Panc1 (cell line): ENCODE results near the gene SPRED2. TPM values are rescaled to one million over a fixed set of nuclear protein-coding genes. Genes with fewer than 3 reads are reported as not detected.

Source experiments
- ATAC-seq: fragments of 200-7000 bp; cut with Tn5 transposase; 2 replicates; pipeline ENCODE4 v1.9.1; 2020; ENCODE audit warnings: mild to moderate bottlenecking, moderate library complexity
- BruUV-seq: library from RNA; stranded (reverse); fragments of 400-500 nt; replicated peaks from 2 replicates; lab custom pipeline; 2021; lab: Mats Ljungman, UMichigan
- CTCF ChIA-PET: fragments of 300-600 bp; sonication (Branson Sonifier 250); formaldehyde crosslinking; loops from one replicate; lab custom pipeline; 2022; ENCODE audit warnings: antibody characterized with exemption; lab: Charles Lee
- POLR2A ChIA-PET: fragments of 300-600 bp; sonication (Branson Sonifier 250); formaldehyde crosslinking; loops from one replicate; lab custom pipeline; 2022; ENCODE audit warnings: antibody characterized with exemption; lab: Charles Lee
- DNase-seq: peaks from one replicate; pipeline ENCODE4 v3.0.0-alpha.2; 2010; ENCODE audit warnings: low read depth, low spot score
- H3K27ac ChIP-seq: 2 replicates; pipeline ENCODE4 v1.5.1; 2011; ENCODE audit warnings: mild to moderate bottlenecking, low read length, inconsistent platforms
- H3K27me3 ChIP-seq: fragments of 200-500 bp; sonication (Bioruptor generic); 2 replicates; pipeline ENCODE4 v1.6.0; 2014; ENCODE audit warnings: low read length, inconsistent platforms; ENCODE audit not compliant: control insufficient read depth, insufficient read depth
- H3K36me3 ChIP-seq: fragments of 200-500 bp; sonication (Bioruptor generic); 2 replicates; pipeline ENCODE4 v1.5.1; 2014; ENCODE audit warnings: inconsistent platforms, mild to moderate bottlenecking, low read length, moderate library complexity; ENCODE audit not compliant: control insufficient read depth, insufficient read depth
- H3K4me1 ChIP-seq: 2 replicates; pipeline ENCODE4 v1.5.1; 2011; ENCODE audit warnings: inconsistent platforms, mild to moderate bottlenecking, low read length, moderate library complexity; ENCODE audit not compliant: control insufficient read depth, insufficient read depth
- H3K4me3 ChIP-seq, 2 experiments: 2 replicates each; pipeline ENCODE4 v1.5.1; 2011 to 2012; ENCODE audit warnings: low read depth in 2 of 2, low read length in 2 of 2, mild to moderate bottlenecking in 2 of 2, inconsistent platforms in 1 of 2, moderate library complexity in 1 of 2
- H3K9me3 ChIP-seq: fragments of 200-500 bp; sonication (Bioruptor generic); 2 replicates; pipeline ENCODE4 v1.5.1; 2014; ENCODE audit warnings: low read depth, mild to moderate bottlenecking, inconsistent platforms, low read length, moderate library complexity; ENCODE audit not compliant: control insufficient read depth, insufficient read depth
- POLR2AphosphoS5 ChIP-seq: IDR thresholded peaks from 2 replicates; pipeline ENCODE4 v1.6.1; 2012; ENCODE audit warnings: mild to moderate bottlenecking, low read depth, low read length, moderate library complexity
- SIN3A ChIP-seq: IDR thresholded peaks from 2 replicates; pipeline ENCODE4 v1.6.1; 2012; ENCODE audit warnings: low read depth, mild to moderate bottlenecking, low read length, moderate library complexity, borderline replicate concordance; ENCODE audit not compliant: insufficient read depth
- TCF7L2 ChIP-seq: IDR thresholded peaks from 2 replicates; pipeline ENCODE4 v1.6.1; 2011; ENCODE audit warnings: mild to moderate bottlenecking, low read depth, low read length, inconsistent platforms
- in situ Hi-C: cut with HindIII; loops from 2 replicates; pipeline ENCODE4 v1.10.0; 2016; ENCODE audit warnings: low sequenced_read_pairs, low pct_unique_long_range_greater_than_20kb
- intact Hi-C: fragments of 100-400 bp; cut with micrococcal nuclease; formaldehyde crosslinking; loops from one replicate; pipeline ENCODE4 v1.10.0; 2022; ENCODE audit not compliant: unreplicated experiment
- total RNA-seq: library from RNA; stranded (reverse); gene quantifications from one replicate; pipeline ENCODE4 v1.2.1, GENCODE V29; 2021; ENCODE audit not compliant: unreplicated experiment
- TF ChIP-seq, protein P1 (sequence below): fragments of 450-650 bp; IDR thresholded peaks from 2 replicates; pipeline ENCODE4 v1.5.1; 2017; ENCODE audit warnings: mild to moderate bottlenecking
- TF ChIP-seq, protein P2 (sequence below), 2 experiments: IDR thresholded peaks; 2 replicates each; pipeline ENCODE4 v1.6.1; 2011 to 2012; ENCODE audit warnings: low read depth in 2 of 2, control low read depth in 1 of 2, low read length in 1 of 2, mild to moderate bottlenecking in 1 of 2, moderate library complexity in 1 of 2; ENCODE audit not compliant: insufficient read depth in 1 of 2

SPRED2 gene
- total RNA-seq, 1 experiment from 2014 or later, result 60.1 TPM

GRCh38 chr2:65355186-65355831 lies 77.1 kb downstream of the SPRED2 start:
- intact Hi-C loops (loop anchor here (10.0 kb wide), 1 partner anchor 199 kb away; no protein-coding TSS in a partner anchor), in situ Hi-C loops (no loop called here)
- CTCF ChIA-PET, result no interaction called here
- no peak overlapping the region for H3K4me3 ChIP-seq
- 0 out of 2 replicates have a peak overlapping the region, but pooled peaks have one; percentile 10 for H3K27ac ChIP-seq
- POLR2A ChIA-PET, result no interaction called here
- no TSS peak for BruUV-seq
- no peak for DNase-seq
- no peak for ATAC-seq
- no peaks in the 10 kb centered on the region for H3K9me3 ChIP-seq
- peaks cover 91% of the 10 kb centered on the region for H3K4me1 ChIP-seq
- no peaks in the 10 kb centered on the region for H3K36me3 ChIP-seq
- TF ChIP-seq TCF7L2, result no peak
- TF ChIP-seq, protein P1, sequence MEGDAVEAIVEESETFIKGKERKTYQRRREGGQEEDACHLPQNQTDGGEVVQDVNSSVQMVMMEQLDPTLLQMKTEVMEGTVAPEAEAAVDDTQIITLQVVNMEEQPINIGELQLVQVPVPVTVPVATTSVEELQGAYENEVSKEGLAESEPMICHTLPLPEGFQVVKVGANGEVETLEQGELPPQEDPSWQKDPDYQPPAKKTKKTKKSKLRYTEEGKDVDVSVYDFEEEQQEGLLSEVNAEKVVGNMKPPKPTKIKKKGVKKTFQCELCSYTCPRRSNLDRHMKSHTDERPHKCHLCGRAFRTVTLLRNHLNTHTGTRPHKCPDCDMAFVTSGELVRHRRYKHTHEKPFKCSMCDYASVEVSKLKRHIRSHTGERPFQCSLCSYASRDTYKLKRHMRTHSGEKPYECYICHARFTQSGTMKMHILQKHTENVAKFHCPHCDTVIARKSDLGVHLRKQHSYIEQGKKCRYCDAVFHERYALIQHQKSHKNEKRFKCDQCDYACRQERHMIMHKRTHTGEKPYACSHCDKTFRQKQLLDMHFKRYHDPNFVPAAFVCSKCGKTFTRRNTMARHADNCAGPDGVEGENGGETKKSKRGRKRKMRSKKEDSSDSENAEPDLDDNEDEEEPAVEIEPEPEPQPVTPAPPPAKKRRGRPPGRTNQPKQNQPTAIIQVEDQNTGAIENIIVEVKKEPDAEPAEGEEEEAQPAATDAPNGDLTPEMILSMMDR, result no peak
- no peak for TF ChIP-seq SIN3A
- TF ChIP-seq POLR2AphosphoS5, result no peak
- TF ChIP-seq, protein P2, sequence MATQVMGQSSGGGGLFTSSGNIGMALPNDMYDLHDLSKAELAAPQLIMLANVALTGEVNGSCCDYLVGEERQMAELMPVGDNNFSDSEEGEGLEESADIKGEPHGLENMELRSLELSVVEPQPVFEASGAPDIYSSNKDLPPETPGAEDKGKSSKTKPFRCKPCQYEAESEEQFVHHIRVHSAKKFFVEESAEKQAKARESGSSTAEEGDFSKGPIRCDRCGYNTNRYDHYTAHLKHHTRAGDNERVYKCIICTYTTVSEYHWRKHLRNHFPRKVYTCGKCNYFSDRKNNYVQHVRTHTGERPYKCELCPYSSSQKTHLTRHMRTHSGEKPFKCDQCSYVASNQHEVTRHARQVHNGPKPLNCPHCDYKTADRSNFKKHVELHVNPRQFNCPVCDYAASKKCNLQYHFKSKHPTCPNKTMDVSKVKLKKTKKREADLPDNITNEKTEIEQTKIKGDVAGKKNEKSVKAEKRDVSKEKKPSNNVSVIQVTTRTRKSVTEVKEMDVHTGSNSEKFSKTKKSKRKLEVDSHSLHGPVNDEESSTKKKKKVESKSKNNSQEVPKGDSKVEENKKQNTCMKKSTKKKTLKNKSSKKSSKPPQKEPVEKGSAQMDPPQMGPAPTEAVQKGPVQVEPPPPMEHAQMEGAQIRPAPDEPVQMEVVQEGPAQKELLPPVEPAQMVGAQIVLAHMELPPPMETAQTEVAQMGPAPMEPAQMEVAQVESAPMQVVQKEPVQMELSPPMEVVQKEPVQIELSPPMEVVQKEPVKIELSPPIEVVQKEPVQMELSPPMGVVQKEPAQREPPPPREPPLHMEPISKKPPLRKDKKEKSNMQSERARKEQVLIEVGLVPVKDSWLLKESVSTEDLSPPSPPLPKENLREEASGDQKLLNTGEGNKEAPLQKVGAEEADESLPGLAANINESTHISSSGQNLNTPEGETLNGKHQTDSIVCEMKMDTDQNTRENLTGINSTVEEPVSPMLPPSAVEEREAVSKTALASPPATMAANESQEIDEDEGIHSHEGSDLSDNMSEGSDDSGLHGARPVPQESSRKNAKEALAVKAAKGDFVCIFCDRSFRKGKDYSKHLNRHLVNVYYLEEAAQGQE (IDR thresholded peaks at IDR 0.05; ENCODE audit: insufficient read depth in 1 of 2, low read depth in 2 of 2, low read length in 1 of 2), result no peak
- no peaks in the 10 kb centered on the region for H3K27me3 ChIP-seq

DNA sequence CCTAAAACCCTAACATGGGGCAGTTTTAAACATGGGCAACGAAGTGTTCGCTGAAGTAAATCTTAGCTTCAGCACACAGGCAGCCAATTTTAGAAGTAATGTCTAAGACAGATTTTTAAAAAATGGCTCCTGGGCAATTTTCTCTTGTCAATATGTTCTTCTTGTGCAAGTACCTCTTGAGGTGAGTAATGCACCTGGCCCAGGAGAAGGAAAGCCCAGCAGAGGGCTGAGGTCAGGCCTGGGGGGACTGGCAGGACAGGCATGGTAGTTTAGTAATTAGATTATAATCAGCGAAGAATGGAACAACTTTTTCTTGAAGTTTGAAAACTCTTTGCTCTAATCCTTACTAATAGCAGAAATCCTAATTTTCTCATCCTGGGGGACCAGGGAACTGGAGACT lies 77.6 kb downstream of the SPRED2 start:
- peaks cover 92% of the 10 kb centered on the region for H3K4me1 ChIP-seq
- DNase-seq (no peak), ATAC-seq (no peak)
- POLR2A ChIA-PET, result no interaction called here
- no TSS peak for BruUV-seq
- TF ChIP-seq, protein P1, result 0 out of 2 replicates have a peak, but pooled peaks have one; percentile 5
- TF ChIP-seq TCF7L2, result no peak
- 0 out of 2 replicates have a peak overlapping the region, but pooled peaks have one; percentile 9 for H3K27ac ChIP-seq
- CTCF ChIA-PET, result no interaction called here
- H3K27me3 ChIP-seq, result no peaks in the 10 kb centered on the region
- H3K36me3 ChIP-seq, result no peaks in the 10 kb centered on the region
- H3K4me3 ChIP-seq, result no peak overlapping the region
- intact Hi-C loops, result loop anchor here (10.0 kb wide), 1 partner anchor 200 kb away; no protein-coding TSS in a partner anchor
- no peaks in the 10 kb centered on the region for H3K9me3 ChIP-seq
- in situ Hi-C loops, result no loop called here
